GM21723 (cell line): ENCODE results near the gene PEAK1.

ENCODE experiments used
- ATAC-seq: cut with Tn5 transposase; IDR thresholded peaks from one replicate; pipeline ENCODE4 v1.9.1; 2021; ENCODE audit warnings: mild to moderate bottlenecking, moderate library complexity; ENCODE audit not compliant: unreplicated experiment

PEAK1 gene

GRCh38 chr15:77098572-77098971, 321.3 kb downstream of the PEAK1 start:
- ATAC-seq: no peak

- ATAC-seq: no peak
Observed at GRCh38 chr15:77097921-77098320, 322.0 kb downstream of the PEAK1 start.

GRCh38 chr15:77097248-77097721, 322.6 kb downstream of the PEAK1 start:
- ATAC-seq: no peak

- no peak for ATAC-seq
Observed at GRCh38 chr15:77096541-77096940, 323.4 kb downstream of the PEAK1 start.

GRCh38 chr15:77096138-77096537, 323.8 kb downstream of the PEAK1 start:
- no peak for ATAC-seq

- no peak for ATAC-seq
Observed at GRCh38 chr15:77094397-77095030, 325.4 kb downstream of the PEAK1 start.

- no peak for ATAC-seq
Observed at GRCh38 chr15:77093436-77093835, 326.5 kb downstream of the PEAK1 start.

GRCh38 chr15:77091097-77091496, 328.8 kb downstream of the PEAK1 start:
- ATAC-seq: no peak

- no peak for ATAC-seq
Observed at GRCh38 chr15:77087213-77087612, 332.7 kb downstream of the PEAK1 start.

GRCh38 chr15:77085297-77085696, 334.6 kb downstream of the PEAK1 start:
- ATAC-seq: no peak

GRCh38 chr15:77084436-77084835, 335.5 kb downstream of the PEAK1 start:
- ATAC-seq: no peak

- ATAC-seq: peak; percentile 78
Observed at GRCh38 chr15:77083381-77084160, 336.3 kb downstream of the PEAK1 start.

GRCh38 chr15:77081971-77082370, 337.9 kb downstream of the PEAK1 start:
- ATAC-seq: no peak

GRCh38 chr15:77076323-77076915, 343.5 kb downstream of the PEAK1 start:
- no peak for ATAC-seq

- ATAC-seq: no peak
Observed at GRCh38 chr15:77075528-77075927, 344.4 kb downstream of the PEAK1 start.

GRCh38 chr15:77074350-77074749, 345.6 kb downstream of the PEAK1 start:
- no peak for ATAC-seq

GRCh38 chr15:77071305-77072223, 348.3 kb downstream of the PEAK1 start:
- no peak for ATAC-seq

GRCh38 chr15:77070495-77071304, 349.2 kb downstream of the PEAK1 start, which contains the start of gene TSPAN3:
TSPAN3 (minus strand) TSS chr15:77071109; CDS start chr15:77070954, 155 bp downstream.
- ATAC-seq: peak; percentile 91

- ATAC-seq: no peak
Observed at GRCh38 chr15:77070180-77070494, 349.8 kb downstream of the PEAK1 start.

- no peak for ATAC-seq
Observed at GRCh38 chr15:77069521-77070121, 350.3 kb downstream of the PEAK1 start.
